ENCODE data around the gene KRTAP10-5.

KRTAP10-5 gene

DNA sequence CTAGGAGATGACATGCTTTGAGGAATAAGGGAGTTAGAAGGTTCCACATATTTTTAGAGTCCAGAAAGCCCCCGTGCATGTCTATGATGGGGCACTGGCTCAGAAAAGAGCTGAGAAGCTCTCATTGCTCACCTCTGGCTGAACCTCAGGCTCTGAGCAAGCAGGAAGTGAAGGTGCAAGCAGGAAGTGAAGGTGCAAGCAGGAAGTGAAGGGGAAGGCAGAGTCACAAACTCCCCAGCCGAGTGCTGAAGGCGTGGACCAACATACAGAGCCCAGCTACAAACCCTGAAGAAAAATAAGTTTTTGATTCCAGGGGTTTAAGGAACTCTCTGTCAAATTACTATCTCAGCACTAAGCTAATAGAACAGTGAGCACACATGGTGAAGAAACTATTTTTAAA is 38.5 kb upstream of the KRTAP10-5 start:
- Histone ChIP-seq H3K36me3 (ENCODE audit: control insufficient read depth in 5 of 5, insufficient read depth in 5 of 5, low read length in 5 of 5) (no peaks in the 10 kb centered on the region), H3K9me3 (ENCODE audit: control insufficient read depth in 5 of 5, low read length in 5 of 5) (peaks cover 5 to 17% (median 8%) of the 10 kb centered on the region in 5 donors), H3K4me3 (ENCODE audit: low read depth in 1 of 5, low read length in 5 of 5) (no peak overlapping the region), H3K27ac (ENCODE audit: low read depth, low read length) (no peak overlapping the region), H3K4me1 (ENCODE audit: control insufficient read depth in 5 of 5, insufficient read depth in 5 of 5, low read length in 5 of 5) (peaks cover 0 to 5% (median 3%) of the 10 kb centered on the region in 5 donors), H3K9ac (ENCODE audit: low read length in 5 of 5) (no peak overlapping the region), H3K27me3 (ENCODE audit: control insufficient read depth in 5 of 5, insufficient read depth in 4 of 5, low read length in 5 of 5) (peaks cover 4 to 16% (median 10%) of the 10 kb centered on the region in 5 donors)

GRCh38 chr21:44618504-44618903 is 38.1 kb upstream of the KRTAP10-5 start:
- H3K4me3 ChIP-seq (ENCODE audit: low read depth in 1 of 5, low read length in 5 of 5) = no peak overlapping the region
- no peak overlapping the region for H3K27ac ChIP-seq (ENCODE audit: low read depth, low read length)
- peaks cover 4 to 18% (median 10%) of the 10 kb centered on the region in 5 donors for H3K27me3 ChIP-seq (ENCODE audit: control insufficient read depth in 5 of 5, insufficient read depth in 4 of 5, low read length in 5 of 5)
- peaks cover under 1 to 14% (median 6%) of the 10 kb centered on the region in 5 donors for H3K9me3 ChIP-seq (ENCODE audit: control insufficient read depth in 5 of 5, low read length in 5 of 5)
- no peaks in the 10 kb centered on the region for H3K36me3 ChIP-seq (ENCODE audit: control insufficient read depth in 5 of 5, insufficient read depth in 5 of 5, low read length in 5 of 5)
- H3K4me1 ChIP-seq (ENCODE audit: control insufficient read depth in 5 of 5, insufficient read depth in 5 of 5, low read length in 5 of 5) = peaks cover 0 to 5% (median 3%) of the 10 kb centered on the region in 5 donors
- H3K9ac ChIP-seq (ENCODE audit: low read length in 5 of 5) = no peak overlapping the region

DNA sequence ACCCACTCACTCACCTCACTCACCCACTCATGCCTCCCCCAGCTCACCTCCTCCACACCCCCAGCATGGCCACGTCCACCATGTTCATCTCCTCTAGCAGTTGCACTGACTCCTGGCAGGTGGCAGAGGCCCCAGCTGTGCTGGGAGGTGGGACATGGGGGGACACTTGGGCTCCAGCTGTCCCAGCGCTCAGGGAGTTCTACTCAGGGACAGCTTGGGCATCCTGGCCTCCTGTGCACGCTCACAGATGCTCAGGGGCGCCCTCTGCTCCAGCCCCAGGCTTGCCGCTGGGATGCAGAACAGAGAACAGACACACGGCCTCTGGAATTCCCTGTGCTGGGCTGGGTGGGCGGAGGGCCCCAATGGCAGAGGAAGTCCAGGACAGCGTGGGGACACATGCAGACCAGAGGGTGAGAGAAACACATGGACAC is 36.7 kb upstream of the KRTAP10-5 start:
- no peak overlapping the region for H3K9ac ChIP-seq (ENCODE audit: low read length in 5 of 5)
- H3K9me3 ChIP-seq (ENCODE audit: control insufficient read depth in 5 of 5, low read length in 5 of 5) = peaks cover 0 to 4% (median 1%) of the 10 kb centered on the region in 5 donors
- H3K27me3 ChIP-seq (ENCODE audit: control insufficient read depth in 5 of 5, insufficient read depth in 4 of 5, low read length in 5 of 5) = peaks cover 4 to 26% (median 17%) of the 10 kb centered on the region in 5 donors
- H3K27ac ChIP-seq (ENCODE audit: low read depth, low read length) = no peak overlapping the region
- no peaks in the 10 kb centered on the region for H3K36me3 ChIP-seq (ENCODE audit: control insufficient read depth in 5 of 5, insufficient read depth in 5 of 5, low read length in 5 of 5)
- no peak overlapping the region for H3K4me3 ChIP-seq (ENCODE audit: low read depth in 1 of 5, low read length in 5 of 5)
- H3K4me1 ChIP-seq (ENCODE audit: control insufficient read depth in 5 of 5, insufficient read depth in 5 of 5, low read length in 5 of 5) = peaks cover 0 to 5% (median 3%) of the 10 kb centered on the region in 5 donors

DNA sequence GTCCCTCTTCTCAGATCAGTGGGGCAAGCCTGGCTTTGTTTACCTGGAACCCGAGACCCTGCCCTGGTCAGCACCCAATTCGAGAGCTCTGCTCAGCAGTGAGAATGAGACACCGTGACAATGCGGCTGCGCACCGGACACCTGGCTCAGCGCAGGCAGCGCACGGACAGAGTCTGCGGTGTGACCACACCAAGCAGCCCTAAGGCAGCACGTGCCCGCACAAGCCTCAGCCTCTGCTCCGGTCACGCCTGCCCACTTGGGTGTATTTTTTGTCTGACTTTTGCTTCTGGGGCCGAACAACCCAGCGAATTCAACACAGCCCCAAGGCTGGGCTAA is 36.2 kb upstream of the KRTAP10-5 start:
- H3K27me3 ChIP-seq (ENCODE audit: control insufficient read depth in 5 of 5, insufficient read depth in 4 of 5, low read length in 5 of 5) = peaks cover 4 to 29% (median 21%) of the 10 kb centered on the region in 5 donors
- peaks cover 0 to 9% (median 6%) of the 10 kb centered on the region in 5 donors for H3K9me3 ChIP-seq (ENCODE audit: control insufficient read depth in 5 of 5, low read length in 5 of 5)
- H3K4me3 ChIP-seq (ENCODE audit: low read depth in 1 of 5, low read length in 5 of 5) = no peak overlapping the region
- H3K9ac ChIP-seq (ENCODE audit: low read length in 5 of 5) = no peak overlapping the region
- no peaks in the 10 kb centered on the region for H3K36me3 ChIP-seq (ENCODE audit: control insufficient read depth in 5 of 5, insufficient read depth in 5 of 5, low read length in 5 of 5)
- peaks cover 0 to 5% (median 3%) of the 10 kb centered on the region in 5 donors for H3K4me1 ChIP-seq (ENCODE audit: control insufficient read depth in 5 of 5, insufficient read depth in 5 of 5, low read length in 5 of 5)
- H3K27ac ChIP-seq (ENCODE audit: low read depth, low read length) = no peak overlapping the region

DNA sequence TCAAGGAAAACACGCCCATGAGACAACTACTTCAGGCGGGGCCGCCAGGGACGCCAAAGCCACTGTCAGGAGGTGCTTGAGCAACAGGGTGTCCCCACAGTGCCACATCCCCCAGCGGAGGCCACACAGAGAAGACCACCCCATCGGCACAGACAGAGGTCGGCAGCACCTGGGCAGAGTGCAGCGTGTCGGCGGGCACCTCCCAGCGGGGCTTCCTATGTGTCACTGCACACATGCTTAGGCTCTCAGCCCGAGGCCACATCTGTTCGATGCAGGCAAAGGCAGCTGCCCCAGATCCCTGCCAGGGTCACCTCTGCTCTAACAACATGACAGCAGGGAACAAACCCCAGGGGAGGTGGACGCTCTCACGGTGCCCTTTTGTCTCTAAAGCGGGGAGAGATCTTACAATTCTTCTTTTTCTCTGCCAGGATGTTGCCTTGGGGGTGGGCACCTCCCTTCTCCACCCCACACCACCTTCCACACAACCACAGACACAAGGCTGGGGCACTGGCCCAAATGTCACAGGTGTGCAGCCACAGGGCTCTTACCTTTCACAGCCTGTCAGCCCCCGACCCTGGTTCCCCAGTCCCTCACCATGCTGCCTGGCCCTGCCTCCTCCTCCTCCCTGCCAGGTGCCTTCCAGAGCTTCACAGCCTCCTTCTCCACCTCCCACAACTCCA is 35.6 kb upstream of the KRTAP10-5 start:
- Histone ChIP-seq H3K9me3 (ENCODE audit: control insufficient read depth in 5 of 5, low read length in 5 of 5) (peaks cover 0 to 13% (median 10%) of the 10 kb centered on the region in 5 donors), H3K27me3 (ENCODE audit: control insufficient read depth in 5 of 5, insufficient read depth in 4 of 5, low read length in 5 of 5) (peaks cover 4 to 29% (median 21%) of the 10 kb centered on the region in 5 donors), H3K9ac (ENCODE audit: low read length in 5 of 5) (no peak overlapping the region), H3K4me3 (ENCODE audit: low read depth in 1 of 5, low read length in 5 of 5) (no peak overlapping the region), H3K4me1 (ENCODE audit: control insufficient read depth in 5 of 5, insufficient read depth in 5 of 5, low read length in 5 of 5) (peaks cover 0 to 5% (median 3%) of the 10 kb centered on the region in 5 donors), H3K36me3 (ENCODE audit: control insufficient read depth in 5 of 5, insufficient read depth in 5 of 5, low read length in 5 of 5) (no peaks in the 10 kb centered on the region), H3K27ac (ENCODE audit: low read depth, low read length) (no peak overlapping the region)

- peaks cover 0 to 5% (median 3%) of the 10 kb centered on the region in 5 donors for H3K4me1 ChIP-seq (ENCODE audit: control insufficient read depth in 5 of 5, insufficient read depth in 5 of 5, low read length in 5 of 5)
- no peak overlapping the region for H3K4me3 ChIP-seq (ENCODE audit: low read depth in 1 of 5, low read length in 5 of 5)
- no peaks in the 10 kb centered on the region for H3K36me3 ChIP-seq (ENCODE audit: control insufficient read depth in 5 of 5, insufficient read depth in 5 of 5, low read length in 5 of 5)
- H3K9ac ChIP-seq (ENCODE audit: low read length in 5 of 5) = no peak overlapping the region
- H3K9me3 ChIP-seq (ENCODE audit: control insufficient read depth in 5 of 5, low read length in 5 of 5) = peaks cover 0 to 16% (median 12%) of the 10 kb centered on the region in 5 donors
- no peak overlapping the region for H3K27ac ChIP-seq (ENCODE audit: low read depth, low read length)
- H3K27me3 ChIP-seq (ENCODE audit: control insufficient read depth in 5 of 5, insufficient read depth in 4 of 5, low read length in 5 of 5) = peaks cover 4 to 29% (median 21%) of the 10 kb centered on the region in 5 donors
Measured at GRCh38 chr21:44615466-44615865, 35.1 kb upstream of the KRTAP10-5 start.

DNA sequence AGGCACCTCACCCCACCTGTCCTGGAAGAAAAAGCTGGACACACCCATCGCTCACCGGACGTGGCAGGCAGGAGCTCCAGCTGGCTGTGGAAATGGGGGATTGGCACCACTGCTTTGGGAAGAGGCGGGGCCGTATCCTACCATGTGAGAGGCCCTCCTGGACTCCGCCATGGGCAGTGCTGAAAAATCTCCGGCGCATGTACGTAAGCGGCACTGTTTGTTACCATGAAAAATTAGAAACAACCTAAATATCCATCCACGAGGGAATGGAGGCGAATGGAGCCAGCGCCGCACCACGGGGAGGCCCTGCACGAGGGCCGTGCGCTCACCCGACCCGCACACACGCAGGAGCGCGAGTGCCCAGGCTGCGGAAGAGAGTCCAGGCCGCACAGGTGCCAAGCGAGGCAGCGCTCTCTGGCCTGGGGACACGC is 34.6 kb upstream of the KRTAP10-5 start:
- Histone ChIP-seq H3K36me3 (ENCODE audit: control insufficient read depth in 5 of 5, insufficient read depth in 5 of 5, low read length in 5 of 5) (no peaks in the 10 kb centered on the region), H3K27ac (ENCODE audit: low read depth, low read length) (no peak overlapping the region), H3K9ac (ENCODE audit: low read length in 5 of 5) (no peak overlapping the region), H3K4me1 (ENCODE audit: control insufficient read depth in 5 of 5, insufficient read depth in 5 of 5, low read length in 5 of 5) (peaks cover 0 to 5% (median 3%) of the 10 kb centered on the region in 5 donors), H3K27me3 (ENCODE audit: control insufficient read depth in 5 of 5, insufficient read depth in 4 of 5, low read length in 5 of 5) (peaks cover 4 to 29% (median 21%) of the 10 kb centered on the region in 5 donors), H3K4me3 (ENCODE audit: low read depth in 1 of 5, low read length in 5 of 5) (no peak overlapping the region), H3K9me3 (ENCODE audit: control insufficient read depth in 5 of 5, low read length in 5 of 5) (peaks cover 0 to 20% (median 16%) of the 10 kb centered on the region in 5 donors)

- H3K4me3 ChIP-seq (ENCODE audit: low read depth in 1 of 5, low read length in 5 of 5) = no peak overlapping the region
- H3K4me1 ChIP-seq (ENCODE audit: control insufficient read depth in 5 of 5, insufficient read depth in 5 of 5, low read length in 5 of 5) = peaks cover 0 to 5% (median 3%) of the 10 kb centered on the region in 5 donors
- peaks cover 4 to 29% (median 21%) of the 10 kb centered on the region in 5 donors for H3K27me3 ChIP-seq (ENCODE audit: control insufficient read depth in 5 of 5, insufficient read depth in 4 of 5, low read length in 5 of 5)
- no peaks in the 10 kb centered on the region for H3K36me3 ChIP-seq (ENCODE audit: control insufficient read depth in 5 of 5, insufficient read depth in 5 of 5, low read length in 5 of 5)
- no peak overlapping the region for H3K27ac ChIP-seq (ENCODE audit: low read depth, low read length)
- H3K9ac ChIP-seq (ENCODE audit: low read length in 5 of 5) = no peak overlapping the region
- peaks cover 2 to 26% (median 20%) of the 10 kb centered on the region in 5 donors for H3K9me3 ChIP-seq (ENCODE audit: control insufficient read depth in 5 of 5, low read length in 5 of 5)
Measured at GRCh38 chr21:44614161-44614631, 33.8 kb upstream of the KRTAP10-5 start.

DNA sequence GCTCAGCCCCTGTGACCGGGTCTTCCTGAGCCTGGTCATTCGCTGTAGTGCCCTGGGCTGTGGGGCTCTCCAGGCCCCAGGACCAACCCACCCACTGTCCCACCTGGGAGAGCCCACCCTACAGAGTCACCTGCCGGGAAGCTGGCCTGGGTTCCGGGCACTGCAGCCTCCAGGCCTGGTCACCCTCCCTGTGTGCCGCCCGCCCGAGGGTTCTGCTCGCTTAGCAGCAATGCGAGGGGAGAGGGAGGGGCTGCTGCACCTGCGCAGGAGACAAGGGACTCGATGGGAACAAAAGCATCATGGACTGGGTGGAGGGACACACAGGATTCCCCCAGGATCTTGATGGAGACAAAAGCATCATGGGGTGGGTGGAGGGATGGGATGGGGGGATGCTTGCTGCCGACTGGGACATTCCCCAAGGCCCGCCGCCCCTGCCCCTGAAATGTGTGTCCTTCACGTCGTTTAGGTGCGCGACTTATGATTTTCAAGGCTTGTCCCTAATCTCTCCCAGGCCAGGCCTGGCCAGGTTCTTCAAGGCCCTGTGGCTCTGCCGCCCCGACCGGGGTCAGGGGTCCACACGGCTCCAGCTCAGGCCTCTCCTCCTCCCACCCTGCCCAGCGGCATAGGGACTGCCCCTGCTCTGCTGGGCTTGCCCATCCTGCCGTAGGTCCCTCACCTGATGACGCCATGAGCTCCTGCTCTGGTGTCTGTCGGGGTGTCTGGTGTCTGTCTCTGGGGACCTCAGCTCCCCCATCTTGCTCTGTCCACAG is 33.2 kb upstream of the KRTAP10-5 start:
- Histone ChIP-seq H3K27ac (ENCODE audit: low read depth, low read length) (no peak overlapping the region), H3K36me3 (ENCODE audit: control insufficient read depth in 5 of 5, insufficient read depth in 5 of 5, low read length in 5 of 5) (no peaks in the 10 kb centered on the region), H3K27me3 (ENCODE audit: control insufficient read depth in 5 of 5, insufficient read depth in 4 of 5, low read length in 5 of 5) (peaks cover 4 to 29% (median 21%) of the 10 kb centered on the region in 5 donors), H3K9ac (ENCODE audit: low read length in 5 of 5) (no peak overlapping the region), H3K4me3 (ENCODE audit: low read depth in 1 of 5, low read length in 5 of 5) (no peak overlapping the region), H3K4me1 (ENCODE audit: control insufficient read depth in 5 of 5, insufficient read depth in 5 of 5, low read length in 5 of 5) (peaks cover 0 to under 1% (median 0%) of the 10 kb centered on the region in 5 donors), H3K9me3 (ENCODE audit: control insufficient read depth in 5 of 5, low read length in 5 of 5) (peaks cover 2 to 30% (median 22%) of the 10 kb centered on the region in 5 donors)
